Measurements from ENCODE around the gene ANP32A.

Gene ANP32A

DNA sequence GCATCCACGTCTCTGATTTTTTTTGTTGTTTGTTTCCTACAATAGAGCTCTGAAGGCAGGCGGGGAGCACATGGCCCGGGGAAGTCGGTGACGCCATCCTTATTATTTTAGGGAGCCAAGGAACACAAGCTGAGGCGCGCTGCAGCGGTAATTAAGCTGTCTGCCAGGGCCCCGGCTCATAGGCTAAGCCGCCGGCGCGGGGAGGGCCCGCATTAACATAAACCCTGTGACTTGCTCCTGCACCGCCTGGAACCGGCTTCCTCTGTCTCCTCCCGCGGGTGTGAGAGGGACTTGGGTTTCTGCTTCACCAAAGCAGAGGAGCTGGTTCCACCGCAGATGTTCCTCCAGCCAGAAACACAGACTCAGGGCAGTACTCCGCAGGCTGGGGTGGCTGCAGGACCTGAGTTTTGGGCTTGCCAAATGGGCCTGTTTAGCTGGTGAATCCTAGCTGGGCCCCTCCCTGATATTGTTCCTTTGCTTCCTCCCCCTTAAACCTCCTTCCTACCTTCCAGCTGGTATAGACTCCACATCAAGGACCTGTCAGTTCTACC is 25.3 kb downstream of the ANP32A start:
- Histone ChIP-seq H3K79me2 (ENCODE audit: insufficient read depth, low read length) (peaks cover 100% of the 10 kb centered on the region), H3K9me3 (ENCODE audit: insufficient read depth, low read length, severe bottlenecking) (no peaks in the 10 kb centered on the region), H3K27me3 (ENCODE audit: insufficient read depth, low read length, poor library complexity) (no peaks in the 10 kb centered on the region), H3K36me3 (ENCODE audit: insufficient read depth, low read length) (peaks cover 72% of the 10 kb centered on the region), H2AFZ (ENCODE audit: low read depth, low read length) (no peak overlapping the region), H3K4me3 (ENCODE audit: low read depth in 1 of 2, low read length in 2 of 2) (no peak overlapping the region), H3K4me2 (ENCODE audit: insufficient read depth, low read length) (no peak overlapping the region), H4K20me1 (ENCODE audit: insufficient read depth, low read length) (peaks cover 98% of the 10 kb centered on the region), H3K9ac (ENCODE audit: low read depth, low read length) (no peak overlapping the region), H3K4me1 (ENCODE audit: insufficient read depth, low read length) (peaks cover 5% of the 10 kb centered on the region; the same call in 1 of the 2 replicates), H3K27ac (ENCODE audit: low read length) (no peak overlapping the region)
- ATAC-seq (ENCODE audit: insufficient read depth, low read depth) = no peak; the same call in 2 of the 3 replicates
- TF ChIP-seq, protein P1, sequence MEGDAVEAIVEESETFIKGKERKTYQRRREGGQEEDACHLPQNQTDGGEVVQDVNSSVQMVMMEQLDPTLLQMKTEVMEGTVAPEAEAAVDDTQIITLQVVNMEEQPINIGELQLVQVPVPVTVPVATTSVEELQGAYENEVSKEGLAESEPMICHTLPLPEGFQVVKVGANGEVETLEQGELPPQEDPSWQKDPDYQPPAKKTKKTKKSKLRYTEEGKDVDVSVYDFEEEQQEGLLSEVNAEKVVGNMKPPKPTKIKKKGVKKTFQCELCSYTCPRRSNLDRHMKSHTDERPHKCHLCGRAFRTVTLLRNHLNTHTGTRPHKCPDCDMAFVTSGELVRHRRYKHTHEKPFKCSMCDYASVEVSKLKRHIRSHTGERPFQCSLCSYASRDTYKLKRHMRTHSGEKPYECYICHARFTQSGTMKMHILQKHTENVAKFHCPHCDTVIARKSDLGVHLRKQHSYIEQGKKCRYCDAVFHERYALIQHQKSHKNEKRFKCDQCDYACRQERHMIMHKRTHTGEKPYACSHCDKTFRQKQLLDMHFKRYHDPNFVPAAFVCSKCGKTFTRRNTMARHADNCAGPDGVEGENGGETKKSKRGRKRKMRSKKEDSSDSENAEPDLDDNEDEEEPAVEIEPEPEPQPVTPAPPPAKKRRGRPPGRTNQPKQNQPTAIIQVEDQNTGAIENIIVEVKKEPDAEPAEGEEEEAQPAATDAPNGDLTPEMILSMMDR (IDR thresholded peaks at IDR 0.05; ENCODE audit: borderline replicate concordance, extremely low read depth, low read length, poor library complexity, severe bottlenecking) = no peak
- TF ChIP-seq EZH2 (IDR thresholded peaks at IDR 0.05; ENCODE audit: borderline replicate concordance, low read depth, low read length, severe bottlenecking) = no peak
- DNase-seq = no peak

DNA sequence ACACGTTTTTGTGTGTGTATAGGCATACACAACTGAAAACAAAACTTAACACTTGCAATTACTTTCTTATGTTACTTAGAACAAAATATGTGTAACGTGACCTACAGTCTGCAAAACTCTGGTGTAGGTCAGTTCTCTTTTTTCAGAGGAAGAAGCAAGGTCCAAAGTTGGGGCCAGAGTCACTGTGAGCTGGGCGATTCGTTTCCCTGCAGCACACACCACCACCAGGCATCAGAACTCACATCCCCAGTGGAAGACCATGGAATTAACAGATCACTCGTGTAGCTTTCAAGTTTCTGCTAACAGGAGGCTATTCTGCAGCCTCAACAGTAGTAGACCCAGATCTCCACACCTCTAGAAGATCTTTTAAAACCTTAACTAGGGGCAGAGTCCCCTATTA is 25.8 kb downstream of the ANP32A start:
- no peak for ATAC-seq (ENCODE audit: insufficient read depth, low read depth)
- Histone ChIP-seq H3K79me2 (ENCODE audit: insufficient read depth, low read length) (peaks cover 100% of the 10 kb centered on the region), H4K20me1 (ENCODE audit: insufficient read depth, low read length) (peaks cover 99% of the 10 kb centered on the region), H3K27ac (ENCODE audit: low read length) (no peak overlapping the region), H2AFZ (ENCODE audit: low read depth, low read length) (no peak overlapping the region), H3K9ac (ENCODE audit: low read depth, low read length) (no peak overlapping the region), H3K36me3 (ENCODE audit: insufficient read depth, low read length) (peaks cover 77% of the 10 kb centered on the region), H3K4me2 (ENCODE audit: insufficient read depth, low read length) (no peak overlapping the region), H3K4me3 (ENCODE audit: low read depth in 1 of 2, low read length in 2 of 2) (no peak overlapping the region), H3K4me1 (ENCODE audit: insufficient read depth, low read length) (peaks cover 5% of the 10 kb centered on the region; the same call in 1 of the 2 replicates), H3K27me3 (ENCODE audit: insufficient read depth, low read length, poor library complexity) (no peaks in the 10 kb centered on the region), H3K9me3 (ENCODE audit: insufficient read depth, low read length, severe bottlenecking) (no peaks in the 10 kb centered on the region)
- no peak for DNase-seq
- TF ChIP-seq, protein P1 (IDR thresholded peaks at IDR 0.05; ENCODE audit: borderline replicate concordance, extremely low read depth, low read length, poor library complexity, severe bottlenecking) = no peak
- TF ChIP-seq EZH2 (IDR thresholded peaks at IDR 0.05; ENCODE audit: borderline replicate concordance, low read depth, low read length, severe bottlenecking) = no peak

DNA sequence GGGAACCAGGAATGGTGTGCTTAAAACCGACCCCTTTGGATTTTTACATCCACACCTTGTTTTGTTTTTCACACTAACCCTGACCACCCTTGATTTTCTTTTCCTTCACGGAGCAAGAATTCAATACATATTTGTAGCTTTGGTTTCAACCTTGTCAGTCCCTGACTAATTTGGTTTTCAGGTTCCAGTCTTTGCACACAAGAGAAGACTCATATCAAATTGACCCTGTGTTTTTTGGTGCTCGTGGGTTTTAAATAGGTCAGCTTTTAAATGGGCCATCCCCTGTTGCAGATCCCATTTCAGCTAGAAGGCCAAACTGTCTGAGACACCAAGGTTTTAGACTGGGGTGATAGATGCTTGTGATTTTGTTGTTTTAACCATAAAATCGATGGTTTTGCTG is 26.4 kb downstream of the ANP32A start:
- Histone ChIP-seq H3K36me3 (ENCODE audit: insufficient read depth, low read length) (peaks cover 77% of the 10 kb centered on the region), H4K20me1 (ENCODE audit: insufficient read depth, low read length) (peaks cover 99% of the 10 kb centered on the region), H3K27ac (ENCODE audit: low read length) (no peak overlapping the region), H3K79me2 (ENCODE audit: insufficient read depth, low read length) (peaks cover 100% of the 10 kb centered on the region), H3K9me3 (ENCODE audit: insufficient read depth, low read length, severe bottlenecking) (no peaks in the 10 kb centered on the region), H2AFZ (ENCODE audit: low read depth, low read length) (no peak overlapping the region), H3K9ac (ENCODE audit: low read depth, low read length) (no peak overlapping the region), H3K4me3 (ENCODE audit: low read depth in 1 of 2, low read length in 2 of 2) (no peak overlapping the region), H3K4me1 (ENCODE audit: insufficient read depth, low read length) (peaks cover 5% of the 10 kb centered on the region; the same call in 1 of the 2 replicates), H3K27me3 (ENCODE audit: insufficient read depth, low read length, poor library complexity) (no peaks in the 10 kb centered on the region), H3K4me2 (ENCODE audit: insufficient read depth, low read length) (no peak overlapping the region)
- ATAC-seq (ENCODE audit: insufficient read depth, low read depth) (no peak), DNase-seq (no peak)
- TF ChIP-seq, protein P1 (IDR thresholded peaks at IDR 0.05; ENCODE audit: borderline replicate concordance, extremely low read depth, low read length, poor library complexity, severe bottlenecking) = no peak
- no peak for TF ChIP-seq EZH2 (IDR thresholded peaks at IDR 0.05; ENCODE audit: borderline replicate concordance, low read depth, low read length, severe bottlenecking)

All from DND-41 (cell line).